ENCODE data around the gene TRABD. TPM values are rescaled to one million over a fixed set of nuclear protein-coding genes. Genes with fewer than 3 reads are reported as not detected.

TRABD gene
- polyA plus RNA-seq, 1 of the 3 experiments (the other 2 are of a cell fraction): 50.6 TPM

DNA sequence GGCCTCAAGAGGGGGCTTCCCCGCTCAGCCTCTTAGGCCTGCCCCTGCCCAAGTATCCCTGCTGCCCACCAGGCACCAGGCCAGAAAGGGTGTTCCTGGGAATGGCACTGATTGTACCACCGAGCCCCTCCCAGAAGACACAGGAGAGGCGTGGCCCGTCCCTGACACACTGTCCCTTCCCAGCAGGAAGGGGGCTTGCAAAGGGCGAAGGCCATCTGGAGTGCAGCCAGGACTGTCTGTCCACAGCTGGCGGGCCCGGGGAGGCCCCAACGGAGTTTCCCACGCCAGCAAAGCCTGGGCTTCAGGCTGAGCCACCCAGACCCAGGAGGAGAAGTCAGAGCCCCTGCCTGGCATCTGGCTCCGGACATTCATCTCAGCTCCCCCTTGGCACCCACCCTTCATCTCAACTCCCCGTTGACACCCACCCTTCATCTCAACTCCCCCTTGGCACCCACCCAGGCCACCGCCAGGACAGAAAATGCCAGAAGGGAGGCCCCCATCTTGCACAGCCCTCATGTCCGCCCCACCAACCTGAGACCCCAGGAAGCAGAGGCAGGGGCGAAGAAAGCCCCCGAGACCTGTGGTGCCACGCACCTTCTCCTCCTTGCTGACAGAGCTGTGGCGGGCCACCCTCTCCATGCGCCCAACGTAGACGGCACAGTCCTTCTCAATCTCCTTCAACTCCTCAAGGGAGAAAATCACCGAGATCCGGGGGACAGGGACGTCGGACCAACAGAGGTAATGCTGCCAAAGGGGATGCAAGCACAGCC lies 39.7 kb downstream of the TRABD start:
- TF ChIP-seq, protein P1, sequence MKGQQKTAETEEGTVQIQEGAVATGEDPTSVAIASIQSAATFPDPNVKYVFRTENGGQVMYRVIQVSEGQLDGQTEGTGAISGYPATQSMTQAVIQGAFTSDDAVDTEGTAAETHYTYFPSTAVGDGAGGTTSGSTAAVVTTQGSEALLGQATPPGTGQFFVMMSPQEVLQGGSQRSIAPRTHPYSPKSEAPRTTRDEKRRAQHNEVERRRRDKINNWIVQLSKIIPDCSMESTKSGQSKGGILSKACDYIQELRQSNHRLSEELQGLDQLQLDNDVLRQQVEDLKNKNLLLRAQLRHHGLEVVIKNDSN (IDR thresholded peaks at IDR 0.05; ENCODE audit: borderline replicate concordance, low read depth): no peak
- TF ChIP-seq, protein P2, sequence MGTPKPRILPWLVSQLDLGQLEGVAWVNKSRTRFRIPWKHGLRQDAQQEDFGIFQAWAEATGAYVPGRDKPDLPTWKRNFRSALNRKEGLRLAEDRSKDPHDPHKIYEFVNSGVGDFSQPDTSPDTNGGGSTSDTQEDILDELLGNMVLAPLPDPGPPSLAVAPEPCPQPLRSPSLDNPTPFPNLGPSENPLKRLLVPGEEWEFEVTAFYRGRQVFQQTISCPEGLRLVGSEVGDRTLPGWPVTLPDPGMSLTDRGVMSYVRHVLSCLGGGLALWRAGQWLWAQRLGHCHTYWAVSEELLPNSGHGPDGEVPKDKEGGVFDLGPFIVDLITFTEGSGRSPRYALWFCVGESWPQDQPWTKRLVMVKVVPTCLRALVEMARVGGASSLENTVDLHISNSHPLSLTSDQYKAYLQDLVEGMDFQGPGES (IDR thresholded peaks at IDR 0.05; ENCODE audit: low read depth, low read length): no peak
- TF ChIP-seq RFX5 (IDR thresholded peaks at IDR 0.05; ENCODE audit: low read length) (no peak), CHD2 (IDR thresholded peaks at IDR 0.05; ENCODE audit: low read length, partially characterized antibody) (no peak), RXRA (IDR thresholded peaks at IDR 0.05; ENCODE audit: borderline replicate concordance, low read depth) (no peak), PBX3 (IDR thresholded peaks at IDR 0.05) (no peak), MXI1 (IDR thresholded peaks at IDR 0.05; ENCODE audit: low read depth, low read length) (no peak), CTCF (IDR thresholded peaks at IDR 0.05) (no peak), YY1 (IDR thresholded peaks at IDR 0.05; ENCODE audit: low read depth) (no peak)
- peaks cover under 1 to 51% of the 10 kb centered on the region in 2 experiments for H3K36me3 ChIP-seq (replicated peaks in 1 of 2; ENCODE audit: control insufficient read depth in 1 of 2, insufficient read depth in 2 of 2, low read length in 1 of 2)
- H3K27me3 ChIP-seq (ENCODE audit: insufficient read depth): no peaks in the 10 kb centered on the region
- H3K4me3 ChIP-seq (ENCODE audit: low read depth in 2 of 2, low read length in 1 of 2): no peak overlapping the region
- peaks cover 7% of the 10 kb centered on the region; the same call in 1 of the 2 replicates for H3K79me2 ChIP-seq (ENCODE audit: insufficient read depth)
- H3K9me2 ChIP-seq: no peaks in the 10 kb centered on the region
- CTCF ChIA-PET: interaction anchor here (0.5 to 2.2 kb wide), 6 partner anchors 10 to 76 kb away, joined by 3 to 7 read pairs (median 4); no protein-coding TSS in a partner anchor
- H3K4me2 ChIP-seq: no peak overlapping the region
- H3K4me1 ChIP-seq (ENCODE audit: control insufficient read depth in 1 of 2, insufficient read depth in 2 of 2, low read depth in 1 of 2, low read length in 1 of 2): no peaks in the 10 kb centered on the region
- H3K27ac ChIP-seq (ENCODE audit: low read depth in 2 of 2, low read length in 1 of 2): no peak overlapping the region
- POLR2A ChIA-PET: interaction anchor here (0.6 kb wide), 1 partner anchor 919 kb away, joined by 4 read pairs; no protein-coding TSS in a partner anchor
- H3F3A ChIP-seq (replicated peaks; ENCODE audit: insufficient read depth): no peaks in the 10 kb centered on the region
- H4K20me1 ChIP-seq (ENCODE audit: insufficient read depth): no peaks in the 10 kb centered on the region
- H2AFZ ChIP-seq (ENCODE audit: low read depth): no peak overlapping the region
- no peak overlapping the region for H3K9ac ChIP-seq
- DNase-seq: no peak
- no peaks in the 10 kb centered on the region for H3K9me3 ChIP-seq
- 96% methylated on average over 20 of the region's 24 CpGs for WGBS (ENCODE audit: low lambda C conversion rate)

Measured in SK-N-SH (cell line).